Mesenchymal stem cell (in vitro differentiated cells and primary cell): ENCODE data around the gene MUC16.

Experiments
- DNase-seq: peaks from one replicate; pipeline ENCODE4 v3.0.0-alpha.2; 2013
- H2AFZ ChIP-seq: one replicate; pipeline ENCODE4 v1.6.1; 2013; ENCODE audit warnings: low read depth, mild to moderate bottlenecking, control low read depth, inconsistent platforms, low read length, moderate library complexity
- H2AK5ac ChIP-seq: 2 replicates; pipeline ENCODE4 v1.6.1; 2013; ENCODE audit warnings: low read length, moderate library complexity, mild to moderate bottlenecking, inconsistent platforms; ENCODE audit not compliant: severe bottlenecking
- H2BK120ac ChIP-seq: one replicate; pipeline ENCODE4 v1.6.1; 2013; ENCODE audit warnings: low read depth, mild to moderate bottlenecking, inconsistent platforms, low read length, moderate library complexity
- H2BK12ac ChIP-seq, 2 experiments: one replicate each; pipeline ENCODE4 v1.6.1; 2013; ENCODE audit warnings: inconsistent platforms in 2 of 2, low read length in 2 of 2, mild to moderate bottlenecking in 2 of 2, moderate library complexity in 2 of 2, control low read depth in 1 of 2
- H2BK15ac ChIP-seq: one replicate; pipeline ENCODE4 v1.6.1; 2013; ENCODE audit warnings: mild to moderate bottlenecking, low read depth, inconsistent platforms; ENCODE audit not compliant: poor library complexity, severe bottlenecking
- H2BK5ac ChIP-seq: 2 replicates; pipeline ENCODE4 v1.6.1; 2013; ENCODE audit warnings: low read depth, mild to moderate bottlenecking, low read length, control low read depth, inconsistent platforms; ENCODE audit not compliant: poor library complexity, severe bottlenecking
- H3K14ac ChIP-seq, 2 experiments: one replicate each; pipeline ENCODE4 v1.6.1; 2013; ENCODE audit warnings: inconsistent platforms in 2 of 2, low read length in 2 of 2, control low read depth in 1 of 2, mild to moderate bottlenecking in 1 of 2, moderate library complexity in 1 of 2
- H3K18ac ChIP-seq, 2 experiments: one replicate each; pipeline ENCODE4 v1.6.1; 2013; ENCODE audit warnings: inconsistent platforms in 2 of 2, low read length in 2 of 2, control low read depth in 1 of 2, low read depth in 1 of 2, mild to moderate bottlenecking in 1 of 2
- H3K23ac ChIP-seq, 2 experiments: one replicate each; pipeline ENCODE4 v1.6.1; 2013; ENCODE audit warnings: inconsistent platforms in 2 of 2, low read length in 2 of 2, mild to moderate bottlenecking in 2 of 2, moderate library complexity in 2 of 2, control low read depth in 1 of 2
- H3K27ac ChIP-seq: 2 replicates; pipeline ENCODE4 v1.5.1; 2013; ENCODE audit warnings: mild to moderate bottlenecking, moderate library complexity, low read length, control low read depth, inconsistent platforms; ENCODE audit not compliant: poor library complexity, severe bottlenecking
- H3K27me3 ChIP-seq, 2 experiments: 2 replicates each; pipeline versions ENCODE4 v1.6.1 to v1.7.0; 2013; ENCODE audit warnings: low read length in 2 of 2, mild to moderate bottlenecking in 2 of 2, moderate library complexity in 2 of 2, control low read depth in 1 of 2, inconsistent platforms in 1 of 2; ENCODE audit not compliant: control insufficient read depth in 1 of 2, insufficient read depth in 1 of 2
- H3K36me3 ChIP-seq, 2 experiments: 2 replicates each; pipeline versions ENCODE4 v1.6.1 to v1.7.0; 2013; ENCODE audit warnings: low read length in 2 of 2, control low read depth in 1 of 2, inconsistent platforms in 1 of 2, low read depth in 1 of 2, mild to moderate bottlenecking in 1 of 2; ENCODE audit not compliant: insufficient read depth in 2 of 2, control insufficient read depth in 1 of 2
- H3K4ac ChIP-seq, 2 experiments: one replicate each; pipeline ENCODE4 v1.6.1; 2013; ENCODE audit warnings: inconsistent platforms in 2 of 2, low read length in 2 of 2, mild to moderate bottlenecking in 2 of 2, moderate library complexity in 2 of 2, control low read depth in 1 of 2, low read depth in 1 of 2
- H3K4me1 ChIP-seq: 2 replicates; pipeline ENCODE4 v1.6.1; 2013; ENCODE audit warnings: low read depth, low read length, control low read depth; ENCODE audit not compliant: control insufficient read depth, insufficient read depth
- H3K4me2 ChIP-seq: 2 replicates; pipeline ENCODE4 v1.6.1; 2013; ENCODE audit warnings: low read length, mild to moderate bottlenecking, inconsistent platforms; ENCODE audit not compliant: poor library complexity, severe bottlenecking
- H3K4me3 ChIP-seq, 2 experiments: 2 replicates each; pipeline versions ENCODE4 v1.5.1 to v1.7.0; 2013; ENCODE audit warnings: low read length in 2 of 2, mild to moderate bottlenecking in 2 of 2, control low read depth in 1 of 2, low read depth in 1 of 2; ENCODE audit not compliant: insufficient read depth in 1 of 2
- H3K79me1 ChIP-seq: replicated peaks from 2 replicates; pipeline ENCODE4 v1.6.1; 2013; ENCODE audit warnings: mild to moderate bottlenecking, control low read depth, low read length, inconsistent platforms; ENCODE audit not compliant: poor library complexity, severe bottlenecking
- H3K9ac ChIP-seq: 2 replicates; pipeline ENCODE4 v1.7.0; 2013; ENCODE audit warnings: mild to moderate bottlenecking, low read length, moderate library complexity
- H3K9me3 ChIP-seq: 2 replicates; pipeline ENCODE4 v1.7.0; 2013; ENCODE audit warnings: mild to moderate bottlenecking, low read length; ENCODE audit not compliant: control insufficient read depth
- H4K8ac ChIP-seq: one replicate; pipeline ENCODE4 v1.6.1; 2013; ENCODE audit warnings: inconsistent platforms, mild to moderate bottlenecking, low read length, moderate library complexity
- H4K91ac ChIP-seq: one replicate; pipeline ENCODE4 v1.6.1; 2013; ENCODE audit warnings: mild to moderate bottlenecking, low read length, inconsistent platforms
- WGBS: methylation state at CpG from one replicate; pipeline ENCODE4 v1.1.7; 2013; ENCODE audit warnings: mixed read lengths; 5-methylcytosine and 5-hydroxymethylcytosine counted together

The MUC16 gene

DNA sequence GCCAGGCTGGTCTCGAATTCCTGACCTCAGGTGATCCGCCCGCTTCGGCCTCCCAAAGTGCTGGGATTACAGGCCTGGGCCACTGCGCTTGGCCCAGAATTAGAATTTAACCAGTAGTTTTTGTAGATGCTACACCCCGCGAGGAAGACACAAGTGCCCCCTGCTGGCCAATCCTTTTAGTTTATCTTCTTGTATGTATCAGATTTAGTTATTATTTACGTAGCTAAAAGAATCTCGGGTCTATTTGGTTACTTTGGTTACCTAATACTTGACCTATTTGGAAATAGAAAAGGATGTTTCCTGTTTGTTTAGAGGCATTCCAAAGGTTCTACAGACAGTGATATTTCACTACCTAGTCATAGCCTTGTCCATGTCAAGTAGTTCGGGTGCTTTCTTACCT lies 22.0 kb downstream of the MUC16 start:
- no peak overlapping the region for H3K4me3 ChIP-seq
- no peak overlapping the region for H3K4me2 ChIP-seq
- H2BK15ac ChIP-seq = no peak overlapping the region
- H3K36me3 ChIP-seq = no peaks in the 10 kb centered on the region
- H3K4me1 ChIP-seq = no peaks in the 10 kb centered on the region
- no peak overlapping the region for H2BK120ac ChIP-seq
- H2BK12ac ChIP-seq = no peak overlapping the region
- H3K14ac ChIP-seq = no peak overlapping the region
- no peak overlapping the region for H2AK5ac ChIP-seq
- no peak overlapping the region for H4K91ac ChIP-seq
- H2AFZ ChIP-seq = no peak overlapping the region
- no peak overlapping the region for H3K23ac ChIP-seq
- no peak for DNase-seq
- no peaks in the 10 kb centered on the region for H3K27me3 ChIP-seq
- H2BK5ac ChIP-seq = no peak overlapping the region
- H3K18ac ChIP-seq = no peak overlapping the region
- peaks cover 2% of the 10 kb centered on the region for H3K9me3 ChIP-seq
- WGBS = 87% methylated on average over 8 of the region's 10 CpGs
- no peak overlapping the region for H3K4ac ChIP-seq
- H3K79me1 ChIP-seq = no peaks in the 10 kb centered on the region
- H3K27ac ChIP-seq = no peak overlapping the region
- H3K9ac ChIP-seq = no peak overlapping the region
- H4K8ac ChIP-seq = no peak overlapping the region

DNA sequence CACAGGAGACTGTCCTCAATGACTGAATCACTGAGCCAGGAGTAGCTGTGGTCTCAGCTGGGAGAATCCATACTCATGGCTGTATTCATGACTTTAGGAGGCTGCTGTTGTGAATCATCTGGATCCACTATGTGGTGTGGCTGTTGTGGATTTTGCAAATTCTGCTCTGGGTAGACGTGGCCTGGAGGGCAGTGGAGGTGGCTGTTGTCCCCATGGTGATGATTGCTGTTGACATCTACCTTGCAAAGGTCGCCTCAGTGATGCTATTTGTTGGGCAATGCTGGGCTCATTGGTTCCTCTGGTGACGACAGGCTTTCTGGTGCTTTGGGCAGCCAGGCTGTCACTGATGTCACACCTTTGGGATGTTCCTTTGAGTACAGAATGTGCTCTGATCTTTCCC lies 23.9 kb downstream of the MUC16 start:
- no peak overlapping the region for H2BK5ac ChIP-seq
- H2BK12ac ChIP-seq = no peak overlapping the region
- WGBS = 29% methylated on average over 3 of the region's 3 CpGs
- no peak overlapping the region for H3K9ac ChIP-seq
- no peak overlapping the region for H3K4me3 ChIP-seq
- no peaks in the 10 kb centered on the region for H3K79me1 ChIP-seq
- H4K8ac ChIP-seq = no peak overlapping the region
- no peaks in the 10 kb centered on the region for H3K27me3 ChIP-seq
- H3K4ac ChIP-seq = no peak overlapping the region
- no peak overlapping the region for H3K18ac ChIP-seq
- no peak overlapping the region for H3K14ac ChIP-seq
- H2AFZ ChIP-seq = no peak overlapping the region
- no peaks in the 10 kb centered on the region for H3K4me1 ChIP-seq
- H3K27ac ChIP-seq = no peak overlapping the region
- no peak overlapping the region for H3K23ac ChIP-seq
- peaks cover 6% of the 10 kb centered on the region for H3K9me3 ChIP-seq
- H4K91ac ChIP-seq = no peak overlapping the region
- H2BK15ac ChIP-seq = no peak overlapping the region
- H3K36me3 ChIP-seq = no peaks in the 10 kb centered on the region
- H2AK5ac ChIP-seq = no peak overlapping the region
- no peak for DNase-seq
- no peak overlapping the region for H2BK120ac ChIP-seq
- H3K4me2 ChIP-seq = no peak overlapping the region

DNA sequence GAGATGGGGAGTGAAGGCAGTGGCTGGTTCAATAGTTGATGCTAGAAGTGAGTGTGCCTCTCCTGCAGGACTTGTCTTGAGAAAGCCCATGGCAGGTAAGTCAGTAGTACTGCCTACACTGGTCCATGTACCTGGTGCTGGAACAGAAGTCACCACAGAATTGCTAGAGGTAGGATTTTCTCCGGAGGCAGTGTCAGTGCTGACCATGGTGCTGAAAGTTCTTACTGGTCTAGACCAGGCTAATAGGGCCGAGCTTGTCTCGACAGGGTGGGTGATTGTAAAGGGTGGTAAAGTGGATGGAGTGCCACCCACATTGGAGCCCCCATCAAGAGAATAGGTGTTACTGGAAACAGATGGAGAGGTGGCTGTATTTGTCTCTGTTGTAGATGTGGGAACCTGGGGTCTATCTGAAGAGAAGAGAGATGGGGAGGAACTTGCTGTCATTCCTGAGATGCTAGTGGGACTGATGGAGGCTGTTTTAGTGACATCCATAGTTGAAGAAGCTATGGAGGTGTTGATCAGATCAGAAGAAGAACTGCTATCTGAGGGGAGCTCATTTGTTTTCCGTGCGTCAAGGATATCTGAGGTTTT lies 36.6 kb downstream of the MUC16 start:
- H3K27ac ChIP-seq = no peak overlapping the region
- H3K4me1 ChIP-seq = no peaks in the 10 kb centered on the region
- H2BK5ac ChIP-seq = no peak overlapping the region
- no peak overlapping the region for H3K14ac ChIP-seq
- no peaks in the 10 kb centered on the region for H3K27me3 ChIP-seq
- no peak overlapping the region for H3K4me3 ChIP-seq
- no peak overlapping the region for H2BK120ac ChIP-seq
- no peak overlapping the region for H4K8ac ChIP-seq
- no peak overlapping the region for H3K23ac ChIP-seq
- no peaks in the 10 kb centered on the region for H3K36me3 ChIP-seq
- H3K9ac ChIP-seq = no peak overlapping the region
- H2AK5ac ChIP-seq = no peak overlapping the region
- no peak overlapping the region for H2BK15ac ChIP-seq
- no peak overlapping the region for H4K91ac ChIP-seq
- H2BK12ac ChIP-seq = no peak overlapping the region
- no peak overlapping the region for H3K4ac ChIP-seq
- H3K79me1 ChIP-seq = no peaks in the 10 kb centered on the region
- H2AFZ ChIP-seq = no peak overlapping the region
- 71% methylated on average over 5 of the region's 5 CpGs for WGBS
- no peak overlapping the region for H3K18ac ChIP-seq
- peaks cover 31% of the 10 kb centered on the region for H3K9me3 ChIP-seq
- no peak overlapping the region for H3K4me2 ChIP-seq
- no peak for DNase-seq

DNA sequence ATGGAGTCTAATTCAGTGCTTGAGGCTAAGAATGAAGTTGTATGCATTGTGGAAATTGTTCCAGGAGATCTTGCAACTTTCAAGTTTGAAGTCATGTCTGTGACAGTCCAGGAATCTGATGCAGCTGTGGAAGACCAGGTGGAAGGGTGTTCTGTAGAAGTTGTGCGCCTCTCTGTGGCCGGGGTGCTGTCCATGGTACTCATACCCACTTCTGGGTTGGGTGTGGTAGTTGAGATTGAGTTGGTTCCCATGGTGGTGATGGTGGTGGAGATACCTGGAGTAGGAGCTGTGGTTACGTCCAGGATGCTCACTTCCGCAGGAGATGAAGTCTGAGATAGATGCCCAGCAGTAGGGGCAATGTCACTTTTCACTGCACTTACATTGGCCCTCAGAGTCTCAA lies 44.3 kb downstream of the MUC16 start:
- H3K4me2 ChIP-seq = no peak overlapping the region
- H3K14ac ChIP-seq = no peak overlapping the region
- DNase-seq = no peak
- no peak overlapping the region for H2BK5ac ChIP-seq
- peaks cover 23% of the 10 kb centered on the region for H3K9me3 ChIP-seq
- H3K79me1 ChIP-seq = no peaks in the 10 kb centered on the region
- no peak overlapping the region for H2AK5ac ChIP-seq
- H3K27ac ChIP-seq = no peak overlapping the region
- no peak overlapping the region for H2BK120ac ChIP-seq
- H3K4ac ChIP-seq = no peak overlapping the region
- WGBS = 62% methylated on average over 4 of the region's 4 CpGs
- no peak overlapping the region for H3K4me3 ChIP-seq
- H3K18ac ChIP-seq = no peak overlapping the region
- no peak overlapping the region for H2AFZ ChIP-seq
- no peak overlapping the region for H2BK15ac ChIP-seq
- H3K9ac ChIP-seq = no peak overlapping the region
- no peaks in the 10 kb centered on the region for H3K4me1 ChIP-seq
- no peak overlapping the region for H4K91ac ChIP-seq
- H3K36me3 ChIP-seq = no peaks in the 10 kb centered on the region
- H2BK12ac ChIP-seq = no peak overlapping the region
- H4K8ac ChIP-seq = no peak overlapping the region
- no peak overlapping the region for H3K23ac ChIP-seq
- no peaks in the 10 kb centered on the region for H3K27me3 ChIP-seq
